OCI-LY3 (cell line): ENCODE measurements around the gene STMND1.

ENCODE experiments used
- CTCF ChIP-seq: fragments of 200-600, 300-600 bp; sonication (generic); IDR thresholded peaks from 2 replicates; pipeline ENCODE4 v1.5.1; 2014; ENCODE audit warnings: antibody characterized with exemption, low read length, low read depth
- EZH2phosphoT487 ChIP-seq: fragments of 200-600 bp; shearing (Covaris generic); IDR thresholded peaks from 2 replicates; pipeline ENCODE4 v1.6.1; 2018; ENCODE audit warnings: antibody characterized with exemption, mixed run types, low read depth

- TF ChIP-seq CTCF (no peak), EZH2phosphoT487 (no peak)
Measured at GRCh38 chr6:17103715-17104114, 1.9 kb downstream of the STMND1 start.
